SK-N-MC (cell line): ENCODE results near the gene FXYD1.

Experiments used
- EZH2 ChIP-seq: fragments of 200-600 bp; sonication (generic); IDR thresholded peaks from one replicate; pipeline ENCODE4 v1.6.1; 2017; ENCODE audit warnings: antibody characterized with exemption
- FOXP2 ChIP-seq: optimal IDR thresholded peaks from 2 replicates; pipeline ENCODE3; 2011; ENCODE audit warnings: mild to moderate bottlenecking, moderate library complexity; ENCODE audit not compliant: insufficient read depth; ENCODE audit errors: extremely low read length, control extremely low read depth
- POLR2AphosphoS5 ChIP-seq: IDR thresholded peaks from 2 replicates; pipeline ENCODE4 v1.6.1; 2012; ENCODE audit warnings: mild to moderate bottlenecking, low read depth, low read length, borderline replicate concordance

- TF ChIP-seq EZH2 (no peak), POLR2AphosphoS5 (no peak), FOXP2 (no peak)
These were observed 12.8 kb downstream of the FXYD1 start for GRCh38 chr19:35151273-35152065.
